WTC11 (cell line): ENCODE results near the gene NLRX1. TPM values are rescaled to one million over a fixed set of nuclear protein-coding genes. Genes with fewer than 3 reads are reported as not detected.

Experiments
- ATAC-seq: fragments of 200-7000 bp; cut with Tn5 transposase; 2 replicates; pipeline ENCODE4 v1.10.0; 2021; ENCODE audit warnings: mild to moderate bottlenecking, moderate library complexity
- CTCF ChIA-PET: fragments of 300-600 bp; sonication (Branson Sonifier 250); formaldehyde crosslinking; loops from one replicate; lab custom pipeline; 2021; ENCODE audit warnings: antibody characterized with exemption; lab: Charles Lee
- POLR2A ChIA-PET: fragments of 350-600 bp; sonication (Branson Sonifier 250); formaldehyde crosslinking; loops from one replicate; lab custom pipeline; 2021; ENCODE audit warnings: antibody characterized with exemption; lab: Charles Lee
- DNase-seq: peaks from one replicate; pipeline ENCODE4 v3.0.0; 2021; ENCODE audit warnings: low spot score
- H3K27ac Mint-ChIP-seq: 2 replicates; pipeline ENCODE4 v1.8.0; 2021; ENCODE audit warnings: mixed read lengths
- H3K27me3 Mint-ChIP-seq: 2 replicates; pipeline ENCODE4 v1.8.0; 2021; ENCODE audit warnings: low read depth, mild to moderate bottlenecking, moderate library complexity, mixed read lengths
- H3K36me3 Mint-ChIP-seq: 2 replicates; pipeline ENCODE4 v1.8.0; 2021; ENCODE audit warnings: mixed read lengths
- H3K4me1 Mint-ChIP-seq: 2 replicates; pipeline ENCODE4 v1.8.0; 2022; ENCODE audit warnings: mixed read lengths
- H3K4me3 Mint-ChIP-seq: 2 replicates; pipeline ENCODE4 v1.8.0; 2021; ENCODE audit warnings: mild to moderate bottlenecking, moderate library complexity, mixed read lengths
- H3K9me3 Mint-ChIP-seq: 2 replicates; pipeline ENCODE4 v1.8.0; 2021; ENCODE audit warnings: mixed read lengths
- ATF1 ChIP-seq: sonication (generic); formaldehyde crosslinking; IDR thresholded peaks from 2 replicates; pipeline ENCODE4 v1.8.1; 2023; ENCODE audit warnings: mild to moderate bottlenecking, moderate library complexity, missing genetic modification reagents
- ELF4 ChIP-seq: sonication (generic); formaldehyde crosslinking; IDR thresholded peaks from 2 replicates; pipeline ENCODE4 v1.8.1; 2022; ENCODE audit warnings: low read depth, mild to moderate bottlenecking, moderate library complexity, missing genetic modification reagents
- EMX1 ChIP-seq: fragments of 250-450 bp; sonication (Bioruptor Pico); IDR thresholded peaks from 2 replicates; pipeline ENCODE4 v1.8.0; 2021; ENCODE audit warnings: mild to moderate bottlenecking
- FOXJ3 ChIP-seq: sonication (generic); formaldehyde crosslinking; IDR thresholded peaks from 2 replicates; pipeline ENCODE4 v1.9.0; 2021; ENCODE audit warnings: missing genetic modification reagents, mild to moderate bottlenecking, borderline replicate concordance
- FOXK1 ChIP-seq: sonication (generic); formaldehyde crosslinking; IDR thresholded peaks from 2 replicates; pipeline ENCODE4 v1.8.0; 2022; ENCODE audit warnings: mild to moderate bottlenecking, moderate library complexity, missing genetic modification reagents
- GABPB1 ChIP-seq: sonication (generic); formaldehyde crosslinking; IDR thresholded peaks from 2 replicates; pipeline ENCODE4 v1.8.1; 2023; ENCODE audit warnings: mild to moderate bottlenecking, missing genetic modification reagents
- GTF2I ChIP-seq: fragments of 250-450 bp; sonication (Bioruptor Pico); conservative IDR thresholded peaks from 2 replicates; pipeline ENCODE4 v1.4.0; 2021; ENCODE audit warnings: mild to moderate bottlenecking
- NFE2L1 ChIP-seq: sonication (generic); formaldehyde crosslinking; IDR thresholded peaks from 2 replicates; pipeline ENCODE4 v1.8.1; 2023; ENCODE audit warnings: missing genetic modification reagents
- PRRX2 ChIP-seq: fragments of 250-450 bp; sonication (Bioruptor Pico); IDR thresholded peaks from 2 replicates; pipeline ENCODE4 v1.8.0; 2021; ENCODE audit warnings: mild to moderate bottlenecking
- SMAD3 ChIP-seq: sonication (generic); formaldehyde crosslinking; IDR thresholded peaks from 2 replicates; pipeline ENCODE4 v1.8.0; 2022; ENCODE audit warnings: missing genetic modification reagents, mild to moderate bottlenecking, borderline replicate concordance
- SMAD4 ChIP-seq: sonication (generic); formaldehyde crosslinking; IDR thresholded peaks from 2 replicates; pipeline ENCODE4 v1.8.0; 2022; ENCODE audit warnings: mild to moderate bottlenecking, missing genetic modification reagents
- TP53 ChIP-seq: sonication (generic); formaldehyde crosslinking; IDR thresholded peaks from 2 replicates; pipeline ENCODE4 v1.8.1; 2023; ENCODE audit warnings: mild to moderate bottlenecking, missing genetic modification reagents
- ZNF121 ChIP-seq: sonication (generic); formaldehyde crosslinking; IDR thresholded peaks from 2 replicates; pipeline ENCODE4 v1.8.0; 2023; ENCODE audit warnings: missing genetic modification reagents
- ZNF219 ChIP-seq: sonication (generic); formaldehyde crosslinking; IDR thresholded peaks from 2 replicates; pipeline ENCODE4 v1.8.0; 2023; ENCODE audit warnings: missing genetic modification reagents, mild to moderate bottlenecking, borderline replicate concordance
- ZNF232 ChIP-seq: sonication (generic); formaldehyde crosslinking; IDR thresholded peaks from 2 replicates; pipeline ENCODE4 v1.8.0; 2022; ENCODE audit warnings: mild to moderate bottlenecking, missing genetic modification reagents
- ZNF263 ChIP-seq: sonication (generic); formaldehyde crosslinking; IDR thresholded peaks from 2 replicates; pipeline ENCODE4 v1.8.1; 2022; ENCODE audit warnings: low read depth, mild to moderate bottlenecking, moderate library complexity, missing genetic modification reagents
- total RNA-seq: library from RNA; stranded (reverse); gene quantifications from 3 replicates; pipeline ENCODE4 v1.2.3, GENCODE V29; 2021
- TF ChIP-seq, protein P1 (sequence below): sonication (generic); formaldehyde crosslinking; IDR thresholded peaks from 2 replicates; pipeline ENCODE4 v1.8.1; 2023; ENCODE audit warnings: mild to moderate bottlenecking, missing genetic modification reagents
- TF ChIP-seq, protein P2 (sequence below): sonication (generic); formaldehyde crosslinking; IDR thresholded peaks from 2 replicates; pipeline ENCODE4 v1.8.1; 2022; ENCODE audit warnings: mild to moderate bottlenecking, moderate library complexity, missing genetic modification reagents
- TF ChIP-seq, protein P3 (sequence below): fragments of 250-450 bp; sonication (Bioruptor Pico); IDR thresholded peaks from 2 replicates; pipeline ENCODE4 v2.1.2; 2022; ENCODE audit warnings: mild to moderate bottlenecking, moderate library complexity
- TF ChIP-seq, protein P4 (sequence below): fragments of 250-450 bp; sonication (Bioruptor Pico); conservative IDR thresholded peaks from 2 replicates; pipeline ENCODE4 v1.9.0; 2021; ENCODE audit warnings: mild to moderate bottlenecking
- TF ChIP-seq, protein P5 (sequence below): fragments of 200-600 bp; IDR thresholded peaks from 2 replicates; pipeline ENCODE4 v1.8.0; 2022; ENCODE audit warnings: antibody characterized with exemption
- TF ChIP-seq, protein P6 (sequence below): sonication (generic); formaldehyde crosslinking; IDR thresholded peaks from 2 replicates; pipeline ENCODE4 v1.8.0; 2022; ENCODE audit warnings: mild to moderate bottlenecking, missing genetic modification reagents

Gene NLRX1
- total RNA-seq, 1 experiment from 2014 or later: 20.8 TPM

DNA sequence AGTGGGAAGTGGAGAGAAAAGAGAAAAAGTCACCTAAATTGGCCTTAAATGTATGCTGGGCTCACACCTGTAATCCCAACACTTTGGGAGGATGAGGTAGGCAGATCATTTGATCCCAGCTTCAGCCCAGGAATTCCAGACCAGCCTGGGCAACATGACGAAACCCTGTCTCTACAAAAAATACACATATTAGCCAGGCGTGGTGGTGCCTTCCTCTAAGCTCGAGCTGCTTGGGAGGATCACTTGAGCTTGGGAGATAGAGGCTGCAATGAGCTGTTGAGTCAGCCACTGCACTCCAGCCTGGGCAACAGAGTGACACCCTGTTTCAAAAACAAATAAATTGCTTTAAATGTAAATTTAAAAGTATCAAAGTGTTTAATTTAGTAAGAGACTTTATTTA lies 41.5 kb downstream of the NLRX1 start:
- no peak for ATAC-seq
- no peak for DNase-seq
- ChIA-PET POLR2A (interaction anchor here (0.7 kb wide), 2 partner anchors 57 to 225 kb away, joined by 3 to 4 read pairs; no protein-coding TSS in a partner anchor), CTCF (interaction anchor here (1.0 to 1.1 kb wide), 4 partner anchors 14 to 146 kb away, joined by 3 read pairs; partner anchors contain the start of gene DPAGT1)
- H3K4me1 Mint-ChIP-seq: peaks cover 35% of the 10 kb centered on the region
- H3K9me3 Mint-ChIP-seq: no peaks in the 10 kb centered on the region
- no peaks in the 10 kb centered on the region for H3K27me3 Mint-ChIP-seq
- no peak overlapping the region for H3K4me3 Mint-ChIP-seq
- peak overlapping the region; percentile 82 for H3K27ac Mint-ChIP-seq
- TF ChIP-seq, protein P1, sequence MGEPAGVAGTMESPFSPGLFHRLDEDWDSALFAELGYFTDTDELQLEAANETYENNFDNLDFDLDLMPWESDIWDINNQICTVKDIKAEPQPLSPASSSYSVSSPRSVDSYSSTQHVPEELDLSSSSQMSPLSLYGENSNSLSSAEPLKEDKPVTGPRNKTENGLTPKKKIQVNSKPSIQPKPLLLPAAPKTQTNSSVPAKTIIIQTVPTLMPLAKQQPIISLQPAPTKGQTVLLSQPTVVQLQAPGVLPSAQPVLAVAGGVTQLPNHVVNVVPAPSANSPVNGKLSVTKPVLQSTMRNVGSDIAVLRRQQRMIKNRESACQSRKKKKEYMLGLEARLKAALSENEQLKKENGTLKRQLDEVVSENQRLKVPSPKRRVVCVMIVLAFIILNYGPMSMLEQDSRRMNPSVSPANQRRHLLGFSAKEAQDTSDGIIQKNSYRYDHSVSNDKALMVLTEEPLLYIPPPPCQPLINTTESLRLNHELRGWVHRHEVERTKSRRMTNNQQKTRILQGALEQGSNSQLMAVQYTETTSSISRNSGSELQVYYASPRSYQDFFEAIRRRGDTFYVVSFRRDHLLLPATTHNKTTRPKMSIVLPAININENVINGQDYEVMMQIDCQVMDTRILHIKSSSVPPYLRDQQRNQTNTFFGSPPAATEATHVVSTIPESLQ (CRISPR knock-in tag): no peak
- TF ChIP-seq, protein P2, sequence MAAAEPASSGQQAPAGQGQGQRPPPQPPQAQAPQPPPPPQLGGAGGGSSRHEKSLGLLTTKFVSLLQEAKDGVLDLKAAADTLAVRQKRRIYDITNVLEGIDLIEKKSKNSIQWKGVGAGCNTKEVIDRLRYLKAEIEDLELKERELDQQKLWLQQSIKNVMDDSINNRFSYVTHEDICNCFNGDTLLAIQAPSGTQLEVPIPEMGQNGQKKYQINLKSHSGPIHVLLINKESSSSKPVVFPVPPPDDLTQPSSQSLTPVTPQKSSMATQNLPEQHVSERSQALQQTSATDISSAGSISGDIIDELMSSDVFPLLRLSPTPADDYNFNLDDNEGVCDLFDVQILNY (CRISPR knock-in tag): no peak
- TF ChIP-seq TP53 (CRISPR knock-in tag) (no peak), ZNF121 (no peak), ZNF219 (CRISPR knock-in tag) (no peak), FOXJ3 (CRISPR knock-in tag) (no peak), SMAD4 (CRISPR knock-in tag) (no peak), ZNF232 (CRISPR knock-in tag) (no peak), GABPB1 (no peak), EMX1 (no peak), ATF1 (CRISPR knock-in tag) (no peak), ZNF263 (CRISPR knock-in tag) (no peak), NFE2L1 (no peak), FOXK1 (CRISPR knock-in tag) (no peak)
- TF ChIP-seq, protein P3, sequence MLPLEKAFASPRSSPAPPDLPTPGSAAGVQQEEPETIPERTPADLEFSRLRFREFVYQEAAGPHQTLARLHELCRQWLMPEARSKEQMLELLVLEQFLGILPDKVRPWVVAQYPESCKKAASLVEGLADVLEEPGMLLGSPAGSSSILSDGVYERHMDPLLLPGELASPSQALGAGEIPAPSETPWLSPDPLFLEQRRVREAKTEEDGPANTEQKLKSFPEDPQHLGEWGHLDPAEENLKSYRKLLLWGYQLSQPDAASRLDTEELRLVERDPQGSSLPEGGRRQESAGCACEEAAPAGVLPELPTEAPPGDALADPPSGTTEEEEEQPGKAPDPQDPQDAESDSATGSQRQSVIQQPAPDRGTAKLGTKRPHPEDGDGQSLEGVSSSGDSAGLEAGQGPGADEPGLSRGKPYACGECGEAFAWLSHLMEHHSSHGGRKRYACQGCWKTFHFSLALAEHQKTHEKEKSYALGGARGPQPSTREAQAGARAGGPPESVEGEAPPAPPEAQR (CRISPR knock-in tag): no peak
- TF ChIP-seq, protein P4, sequence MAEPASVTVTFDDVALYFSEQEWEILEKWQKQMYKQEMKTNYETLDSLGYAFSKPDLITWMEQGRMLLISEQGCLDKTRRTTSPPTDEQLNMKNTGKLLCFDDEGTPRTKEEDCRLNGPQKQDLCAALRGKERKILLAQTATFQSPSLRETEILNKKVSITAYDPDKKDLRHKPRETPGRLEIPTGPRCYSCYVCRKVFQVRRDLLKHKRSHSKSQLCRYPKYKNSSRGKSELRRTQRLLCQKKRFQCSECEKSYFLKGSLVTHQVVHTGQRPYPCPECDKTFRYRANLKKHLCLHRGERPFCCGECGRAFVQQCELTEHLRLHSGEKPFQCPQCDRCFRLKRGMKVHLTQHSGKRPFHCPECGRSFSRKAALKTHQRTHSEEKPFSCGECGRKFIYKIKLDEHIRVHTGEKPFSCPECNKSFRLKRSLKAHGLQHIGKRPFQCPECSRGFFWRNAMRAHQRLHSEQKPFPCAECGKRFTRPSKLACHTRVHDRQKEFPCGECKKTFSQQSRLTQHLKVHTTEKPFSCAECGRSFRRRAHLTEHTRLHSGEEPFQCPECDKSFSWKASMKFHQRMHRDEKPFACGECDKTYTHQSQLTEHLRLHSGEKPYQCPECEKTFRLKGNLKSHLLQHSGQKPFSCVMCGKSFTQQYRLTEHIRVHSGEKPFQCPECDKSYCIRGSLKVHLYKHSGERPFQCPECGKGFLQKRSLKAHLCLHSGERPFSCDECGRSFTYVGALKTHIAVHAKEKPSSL (CRISPR knock-in tag): no peak
- TF ChIP-seq, all 79 proteins: peak for 0
- H3K36me3 Mint-ChIP-seq: peaks cover 3% of the 10 kb centered on the region; the same call in 1 of the 2 replicates

DNA sequence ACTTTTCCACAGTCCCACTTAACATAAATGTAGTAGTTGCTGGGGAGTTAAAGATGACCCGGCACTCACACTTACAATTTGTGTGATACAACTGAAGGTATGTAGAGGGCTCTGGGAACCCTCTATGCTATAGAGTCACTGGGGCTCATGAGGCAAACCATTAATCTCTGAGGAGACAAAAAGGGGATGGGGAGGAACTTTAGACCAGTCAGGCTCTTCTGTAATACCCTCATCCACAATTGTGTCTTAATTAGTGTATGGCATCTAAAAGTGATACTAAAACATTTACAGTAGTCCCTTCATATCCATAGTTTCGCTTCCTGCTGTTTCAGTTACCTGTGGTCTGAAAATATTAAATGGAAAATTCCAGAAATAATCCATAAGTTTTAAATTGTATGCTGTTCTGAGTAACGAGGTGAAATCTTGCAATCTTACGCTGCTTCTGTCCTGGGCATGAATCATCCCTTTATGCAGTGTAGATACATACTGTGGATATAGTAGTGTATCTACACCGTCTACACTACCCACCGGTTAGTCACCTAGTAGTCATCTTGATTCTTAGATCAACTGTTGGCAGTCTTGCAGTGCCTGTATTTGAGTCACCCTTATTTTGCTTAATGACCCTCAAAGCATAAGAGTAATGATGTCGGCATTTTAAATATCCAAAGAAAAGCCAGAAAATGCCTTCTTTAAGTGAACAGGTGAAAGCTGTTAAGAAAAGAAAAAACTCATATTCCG lies 49.8 kb downstream of the NLRX1 start:
- H3K27me3 Mint-ChIP-seq: no peaks in the 10 kb centered on the region
- no peaks in the 10 kb centered on the region for H3K36me3 Mint-ChIP-seq
- H3K4me1 Mint-ChIP-seq: 0 out of 2 replicates have a peak, but pooled peaks cover 5% of the 10 kb centered on the region
- no peak for DNase-seq
- H3K27ac Mint-ChIP-seq: peak overlapping the region; percentile 10; the same call in 1 of the 2 replicates
- ChIA-PET POLR2A (no interaction called here), CTCF (no interaction called here)
- H3K9me3 Mint-ChIP-seq: no peaks in the 10 kb centered on the region
- ATAC-seq: no peak
- no peak overlapping the region for H3K4me3 Mint-ChIP-seq
- no peak for TF ChIP-seq PRRX2 (CRISPR knock-in tag)
- TF ChIP-seq ATF1 (CRISPR knock-in tag): no peak
- no peak for TF ChIP-seq GTF2I (CRISPR knock-in tag)
- TF ChIP-seq ELF4 (CRISPR knock-in tag): no peak
- TF ChIP-seq, protein P4 (CRISPR knock-in tag): no peak
- TF ChIP-seq, protein P5, sequence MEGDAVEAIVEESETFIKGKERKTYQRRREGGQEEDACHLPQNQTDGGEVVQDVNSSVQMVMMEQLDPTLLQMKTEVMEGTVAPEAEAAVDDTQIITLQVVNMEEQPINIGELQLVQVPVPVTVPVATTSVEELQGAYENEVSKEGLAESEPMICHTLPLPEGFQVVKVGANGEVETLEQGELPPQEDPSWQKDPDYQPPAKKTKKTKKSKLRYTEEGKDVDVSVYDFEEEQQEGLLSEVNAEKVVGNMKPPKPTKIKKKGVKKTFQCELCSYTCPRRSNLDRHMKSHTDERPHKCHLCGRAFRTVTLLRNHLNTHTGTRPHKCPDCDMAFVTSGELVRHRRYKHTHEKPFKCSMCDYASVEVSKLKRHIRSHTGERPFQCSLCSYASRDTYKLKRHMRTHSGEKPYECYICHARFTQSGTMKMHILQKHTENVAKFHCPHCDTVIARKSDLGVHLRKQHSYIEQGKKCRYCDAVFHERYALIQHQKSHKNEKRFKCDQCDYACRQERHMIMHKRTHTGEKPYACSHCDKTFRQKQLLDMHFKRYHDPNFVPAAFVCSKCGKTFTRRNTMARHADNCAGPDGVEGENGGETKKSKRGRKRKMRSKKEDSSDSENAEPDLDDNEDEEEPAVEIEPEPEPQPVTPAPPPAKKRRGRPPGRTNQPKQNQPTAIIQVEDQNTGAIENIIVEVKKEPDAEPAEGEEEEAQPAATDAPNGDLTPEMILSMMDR: no peak
- no peak for TF ChIP-seq SMAD3 (CRISPR knock-in tag)
- TF ChIP-seq, protein P6, sequence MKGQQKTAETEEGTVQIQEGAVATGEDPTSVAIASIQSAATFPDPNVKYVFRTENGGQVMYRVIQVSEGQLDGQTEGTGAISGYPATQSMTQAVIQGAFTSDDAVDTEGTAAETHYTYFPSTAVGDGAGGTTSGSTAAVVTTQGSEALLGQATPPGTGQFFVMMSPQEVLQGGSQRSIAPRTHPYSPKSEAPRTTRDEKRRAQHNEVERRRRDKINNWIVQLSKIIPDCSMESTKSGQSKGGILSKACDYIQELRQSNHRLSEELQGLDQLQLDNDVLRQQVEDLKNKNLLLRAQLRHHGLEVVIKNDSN (CRISPR knock-in tag): no peak
